Measurements from ENCODE around the gene MYH9.

DNA sequence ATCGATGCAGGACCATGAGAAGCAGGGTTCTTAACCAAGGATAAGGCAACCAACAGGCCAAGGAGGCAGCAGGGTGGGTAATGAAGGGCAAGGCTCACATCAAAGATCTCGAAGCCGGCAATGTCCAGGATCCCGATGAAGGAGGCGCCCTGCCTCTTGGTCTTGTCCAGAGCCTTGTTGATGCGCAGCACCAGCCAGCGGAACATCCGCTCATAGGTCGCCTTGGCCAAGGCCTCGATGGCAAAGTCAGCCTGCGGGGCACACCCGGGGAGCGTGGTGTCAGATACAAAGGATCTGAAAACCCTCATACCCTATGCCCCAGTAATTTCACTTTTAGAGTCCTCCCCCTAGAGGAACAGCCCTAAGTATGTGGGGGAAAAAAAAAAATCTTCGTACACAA, 71.3 kb downstream of the MYH9 start:
- TF ChIP-seq, protein P1, sequence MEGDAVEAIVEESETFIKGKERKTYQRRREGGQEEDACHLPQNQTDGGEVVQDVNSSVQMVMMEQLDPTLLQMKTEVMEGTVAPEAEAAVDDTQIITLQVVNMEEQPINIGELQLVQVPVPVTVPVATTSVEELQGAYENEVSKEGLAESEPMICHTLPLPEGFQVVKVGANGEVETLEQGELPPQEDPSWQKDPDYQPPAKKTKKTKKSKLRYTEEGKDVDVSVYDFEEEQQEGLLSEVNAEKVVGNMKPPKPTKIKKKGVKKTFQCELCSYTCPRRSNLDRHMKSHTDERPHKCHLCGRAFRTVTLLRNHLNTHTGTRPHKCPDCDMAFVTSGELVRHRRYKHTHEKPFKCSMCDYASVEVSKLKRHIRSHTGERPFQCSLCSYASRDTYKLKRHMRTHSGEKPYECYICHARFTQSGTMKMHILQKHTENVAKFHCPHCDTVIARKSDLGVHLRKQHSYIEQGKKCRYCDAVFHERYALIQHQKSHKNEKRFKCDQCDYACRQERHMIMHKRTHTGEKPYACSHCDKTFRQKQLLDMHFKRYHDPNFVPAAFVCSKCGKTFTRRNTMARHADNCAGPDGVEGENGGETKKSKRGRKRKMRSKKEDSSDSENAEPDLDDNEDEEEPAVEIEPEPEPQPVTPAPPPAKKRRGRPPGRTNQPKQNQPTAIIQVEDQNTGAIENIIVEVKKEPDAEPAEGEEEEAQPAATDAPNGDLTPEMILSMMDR (IDR thresholded peaks at IDR 0.05; ENCODE audit: insufficient read depth, low read length, poor library complexity, severe bottlenecking), result no peak
- no peak for TF ChIP-seq EZH2phosphoT487 (conservative IDR thresholded peaks at IDR 0.05; ENCODE audit: low read length)

Measured in SU-DHL-6 (cell line).